Skeletal muscle tissue (tissue), 4 donors: ENCODE data around the gene ELOA. TPM values are rescaled to one million over a fixed set of nuclear protein-coding genes. Genes with fewer than 3 reads are reported as not detected.
"Not testable (repeated sequence)": the region's sequence is repeated elsewhere in the genome, so short reads cannot be mapped to it uniquely, and the experiment has no call there.

Experiments used
- H3K27ac ChIP-seq: one replicate; pipeline ENCODE4 v1.7.0; 2013; ENCODE audit warnings: mild to moderate bottlenecking, low read depth, low read length, inconsistent platforms
- H3K27me3 ChIP-seq, 3 donors: one replicate each; pipeline ENCODE4 v1.7.0; 2013; ENCODE audit warnings: low read length in 3 of 3; ENCODE audit not compliant: control insufficient read depth in 3 of 3, insufficient read depth in 3 of 3
- H3K36me3 ChIP-seq, 3 donors: one replicate each; pipeline ENCODE4 v1.7.0; 2013; ENCODE audit warnings: low read length in 3 of 3; ENCODE audit not compliant: control insufficient read depth in 3 of 3, insufficient read depth in 3 of 3
- H3K4me1 ChIP-seq, 3 donors: one replicate each; pipeline ENCODE4 v1.7.0; 2013; ENCODE audit warnings: low read length in 3 of 3, mild to moderate bottlenecking in 3 of 3; ENCODE audit not compliant: control insufficient read depth in 3 of 3, insufficient read depth in 3 of 3
- H3K4me3 ChIP-seq, 3 donors: one replicate each; pipeline ENCODE4 v1.7.0; 2013; ENCODE audit warnings: low read length in 3 of 3
- H3K9ac ChIP-seq, 3 donors: one replicate each; pipeline ENCODE4 v1.7.0; 2013; ENCODE audit warnings: low read length in 3 of 3, mild to moderate bottlenecking in 3 of 3, moderate library complexity in 2 of 3, low read depth in 1 of 3
- H3K9me3 ChIP-seq, 3 donors: one replicate each; pipeline ENCODE4 v1.7.0; 2013; ENCODE audit warnings: low read length in 3 of 3; ENCODE audit not compliant: control insufficient read depth in 3 of 3
- total RNA-seq: library from RNA; depleted of rRNA; stranded (reverse); fragments of >200 nt; gene quantifications from one replicate; pipeline ENCODE4 v1.2.3, GENCODE V29; 2014
- donor health status: Osteomylitis.

Gene ELOA
- total RNA-seq, 1 donor from 2014 or later, result 14.1 TPM

DNA sequence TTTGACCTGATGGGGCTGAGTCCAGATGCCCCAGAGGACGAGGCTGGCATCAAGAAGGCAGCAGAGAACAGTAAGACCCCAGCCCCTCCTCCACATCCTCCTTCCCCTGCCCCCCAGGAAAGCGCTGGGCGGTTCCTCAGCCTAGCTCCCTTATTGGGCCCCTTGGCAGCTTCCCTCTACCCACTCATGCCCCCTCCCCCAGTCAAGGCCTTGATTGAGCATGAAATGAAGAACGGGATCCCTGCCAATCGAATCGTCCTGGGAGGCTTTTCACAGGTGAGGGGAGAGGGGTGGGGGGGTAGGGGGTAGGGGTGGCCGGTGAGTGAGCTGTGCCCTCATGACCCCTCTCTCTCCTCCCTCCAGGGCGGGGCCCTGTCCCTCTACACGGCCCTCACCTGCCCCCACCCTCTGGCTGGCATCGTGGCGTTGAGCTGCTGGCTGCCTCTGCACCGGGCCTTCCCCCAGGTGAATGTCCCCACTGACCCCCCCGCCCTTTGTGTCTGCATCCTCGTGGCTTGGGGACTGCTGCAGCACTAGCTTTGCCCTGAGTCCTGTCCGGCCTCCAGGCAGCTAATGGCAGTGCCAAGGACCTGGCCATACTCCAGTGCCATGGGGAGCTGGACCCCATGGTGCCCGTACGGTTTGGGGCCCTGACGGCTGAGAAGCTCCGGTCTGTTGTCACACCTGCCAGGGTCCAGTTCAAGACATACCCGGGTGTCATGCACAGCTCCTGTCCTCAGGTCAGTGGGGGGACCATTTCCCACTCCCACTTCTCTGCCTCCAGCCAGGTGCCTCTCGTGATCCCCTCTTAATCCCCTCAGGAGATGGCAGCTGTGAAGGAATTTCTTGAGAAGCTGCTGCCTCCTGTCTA lies 50.8 kb downstream of the ELOA start:
- Histone ChIP-seq H3K9ac (no peak overlapping the region), H3K36me3 (peaks cover 16 to 19% (median 17%) of the 10 kb centered on the region in 3 donors), H3K27me3 (no peaks in the 10 kb centered on the region), H3K4me1 (peaks cover 32 to 46% (median 36%) of the 10 kb centered on the region in 3 donors), H3K9me3 (no peaks in the 10 kb centered on the region), H3K4me3 (no peak overlapping the region), H3K27ac (no peak overlapping the region)

DNA sequence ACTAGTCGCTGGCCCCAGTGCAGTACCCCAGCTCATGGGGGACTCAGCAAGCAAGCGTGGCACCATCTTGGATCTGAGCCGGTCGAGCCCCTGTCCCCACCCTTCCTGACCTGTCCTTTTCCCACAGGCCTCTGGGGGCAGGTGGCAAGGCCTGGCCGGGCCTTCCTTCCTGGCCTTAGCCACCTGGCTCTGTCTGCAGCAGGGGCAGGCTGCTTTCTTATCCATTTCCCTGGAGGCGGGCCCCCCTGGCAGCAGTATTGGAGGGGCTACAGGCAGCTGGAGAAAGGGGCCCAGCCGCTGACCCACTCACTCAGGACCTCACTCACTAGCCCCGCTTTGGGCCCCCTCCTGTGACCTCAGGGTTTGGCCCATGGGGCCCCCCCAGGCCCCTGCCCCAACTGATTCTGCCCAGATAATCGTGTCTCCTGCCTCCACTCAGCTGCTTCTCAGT lies 51.5 kb downstream of the ELOA start:
- H3K4me3 ChIP-seq, H3K9me3 ChIP-seq, H3K27ac ChIP-seq, H3K27me3 ChIP-seq, H3K9ac ChIP-seq: not testable (repeated sequence)
- Histone ChIP-seq H3K4me1 (peaks cover 37 to 53% (median 43%) of the 10 kb centered on the region in 3 donors), H3K36me3 (peaks cover 15 to 19% (median 17%) of the 10 kb centered on the region in 3 donors)

DNA sequence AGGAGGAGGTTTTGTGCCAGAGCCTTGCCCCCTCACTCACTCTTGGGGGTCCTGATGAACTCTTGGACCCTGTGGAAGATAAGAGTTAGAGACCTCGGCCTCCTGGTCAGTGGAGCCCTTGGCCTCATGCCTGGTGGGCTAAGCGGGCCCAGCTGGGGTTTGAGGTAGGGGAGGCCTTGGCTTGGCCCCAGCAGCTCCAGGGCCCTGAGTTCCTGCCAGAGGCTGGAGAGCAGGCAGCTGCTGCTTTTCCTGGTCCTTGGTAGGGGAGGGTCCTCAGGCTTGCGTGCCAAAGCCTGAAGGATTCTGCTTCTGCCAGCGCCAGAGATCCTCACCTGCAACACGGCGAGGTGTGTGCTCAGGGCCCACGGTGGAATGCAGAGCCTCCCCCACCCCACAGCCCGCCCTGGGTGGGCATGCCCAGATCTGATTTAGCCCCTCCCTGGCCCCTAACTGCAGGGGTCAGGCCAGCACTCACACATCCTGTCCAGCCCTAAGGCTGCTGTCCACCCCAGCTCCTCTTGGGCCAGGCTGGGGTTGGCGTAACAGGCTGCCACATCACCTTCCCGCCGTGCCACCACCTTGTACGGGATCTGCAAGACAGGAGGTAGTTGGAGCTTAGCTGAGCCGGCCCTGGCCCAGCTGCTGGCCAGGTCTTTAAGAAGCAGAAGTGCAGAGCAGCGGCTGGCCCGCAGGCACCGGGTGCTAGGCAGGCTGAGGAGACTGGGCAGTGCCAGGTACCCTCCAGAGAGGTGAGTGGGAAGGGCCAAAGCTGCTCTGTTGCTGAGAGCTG lies 52.6 kb downstream of the ELOA start:
- no peaks in the 10 kb centered on the region for H3K9me3 ChIP-seq
- peaks cover 33 to 46% (median 37%) of the 10 kb centered on the region in 3 donors for H3K4me1 ChIP-seq
- no peaks in the 10 kb centered on the region for H3K27me3 ChIP-seq
- H3K4me3 ChIP-seq, result no peak overlapping the region
- no peak overlapping the region for H3K9ac ChIP-seq
- no peak overlapping the region for H3K27ac ChIP-seq
- peaks cover 15 to 19% (median 17%) of the 10 kb centered on the region in 3 donors for H3K36me3 ChIP-seq

DNA sequence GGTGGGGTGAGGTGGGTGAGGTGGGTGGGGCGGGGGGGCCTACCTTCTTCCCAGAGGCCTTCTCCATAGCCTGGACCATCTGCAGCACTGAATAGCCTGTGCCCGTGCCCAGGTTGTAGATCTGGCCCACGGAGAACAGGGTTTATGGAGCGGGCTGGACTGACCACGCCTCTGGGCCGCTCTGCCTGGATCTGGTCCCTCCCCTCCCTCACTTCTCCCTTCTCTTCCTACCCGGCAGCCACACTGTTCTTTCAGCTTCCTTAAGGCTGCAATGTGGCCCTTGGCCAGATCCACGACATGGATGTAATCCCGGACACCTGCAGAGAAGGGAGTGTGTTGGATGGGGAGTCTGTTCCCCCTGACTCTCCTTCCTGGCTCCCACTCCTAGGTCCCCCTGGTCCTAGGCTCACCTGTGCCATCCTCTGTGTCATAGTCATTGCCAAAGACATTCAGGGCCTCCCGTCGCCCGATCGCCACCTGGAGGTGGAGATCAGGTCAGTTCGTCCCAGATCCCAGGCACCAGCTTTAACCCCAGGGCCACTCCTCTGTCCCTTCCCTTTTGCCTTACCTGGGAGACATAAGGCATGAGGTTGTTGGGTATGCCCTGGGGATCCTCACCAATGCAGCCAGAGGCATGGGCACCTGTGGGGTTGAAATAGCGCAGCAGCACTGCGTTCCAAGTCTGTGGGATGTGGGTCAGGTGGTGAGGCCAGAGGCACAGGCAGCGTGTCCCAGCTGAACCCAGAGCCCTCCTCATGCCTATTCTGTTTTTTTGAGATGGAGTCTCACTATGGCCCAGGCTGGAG lies 53.4 kb downstream of the ELOA start:
- Histone ChIP-seq H3K9ac (no peak overlapping the region), H3K9me3 (no peaks in the 10 kb centered on the region), H3K36me3 (peaks cover 15 to 19% (median 17%) of the 10 kb centered on the region in 3 donors), H3K27me3 (no peaks in the 10 kb centered on the region), H3K27ac (no peak overlapping the region), H3K4me3 (no peak overlapping the region), H3K4me1 (peaks cover 35 to 51% (median 42%) of the 10 kb centered on the region in 3 donors)

DNA sequence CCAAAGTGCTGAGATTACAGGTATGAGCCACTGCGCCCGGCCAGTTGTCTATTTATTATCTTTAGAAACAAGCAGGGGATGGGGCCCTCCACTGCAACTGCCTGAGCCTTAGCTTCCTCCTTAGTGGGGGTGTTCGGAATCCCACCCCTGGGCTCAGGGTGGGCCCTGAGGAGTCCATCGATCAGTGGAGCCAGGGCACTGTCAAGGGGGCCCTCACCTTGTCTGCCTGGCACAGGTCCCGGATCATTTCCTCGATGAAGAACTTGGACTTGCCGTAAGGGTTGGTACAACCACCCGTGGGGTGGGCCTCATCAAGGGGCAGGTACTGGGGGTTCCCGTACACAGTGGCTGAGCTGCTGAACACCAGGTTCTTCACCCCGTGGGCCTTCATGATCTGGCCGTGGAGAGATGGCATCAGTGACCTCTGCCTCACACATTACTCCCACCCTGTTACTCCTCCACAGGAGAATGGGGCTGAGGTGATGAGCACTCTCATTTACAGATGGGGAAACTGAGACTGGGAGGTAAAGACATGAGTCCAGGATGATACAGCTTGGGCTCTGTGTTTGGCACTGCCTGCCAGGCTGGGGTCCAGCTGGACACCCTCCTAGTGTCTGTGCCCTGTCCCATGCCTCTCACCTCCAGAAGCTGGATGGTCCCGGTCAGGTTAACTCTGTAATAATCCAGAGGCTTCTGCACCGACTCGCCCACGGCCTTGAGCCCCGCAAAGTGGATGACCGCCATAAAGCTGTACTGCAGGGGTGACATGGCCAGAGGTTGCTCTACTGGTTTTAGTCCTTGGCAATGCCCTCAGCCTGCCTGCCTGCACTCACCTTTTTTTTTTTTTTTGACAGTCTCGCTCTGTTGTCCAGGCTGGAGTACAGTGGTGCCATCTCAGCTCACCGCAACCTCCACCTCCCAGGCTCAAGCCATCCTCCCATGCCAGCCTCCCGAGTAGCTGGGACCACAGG lies 54.5 kb downstream of the ELOA start:
- peaks cover 15 to 22% (median 19%) of the 10 kb centered on the region in 3 donors for H3K36me3 ChIP-seq
- no peaks in the 10 kb centered on the region for H3K27me3 ChIP-seq
- H3K4me3 ChIP-seq, result no peak overlapping the region
- no peak overlapping the region for H3K9ac ChIP-seq
- no peak overlapping the region for H3K27ac ChIP-seq
- H3K4me1 ChIP-seq, result peaks cover 25 to 46% (median 33%) of the 10 kb centered on the region in 3 donors
- no peaks in the 10 kb centered on the region for H3K9me3 ChIP-seq

DNA sequence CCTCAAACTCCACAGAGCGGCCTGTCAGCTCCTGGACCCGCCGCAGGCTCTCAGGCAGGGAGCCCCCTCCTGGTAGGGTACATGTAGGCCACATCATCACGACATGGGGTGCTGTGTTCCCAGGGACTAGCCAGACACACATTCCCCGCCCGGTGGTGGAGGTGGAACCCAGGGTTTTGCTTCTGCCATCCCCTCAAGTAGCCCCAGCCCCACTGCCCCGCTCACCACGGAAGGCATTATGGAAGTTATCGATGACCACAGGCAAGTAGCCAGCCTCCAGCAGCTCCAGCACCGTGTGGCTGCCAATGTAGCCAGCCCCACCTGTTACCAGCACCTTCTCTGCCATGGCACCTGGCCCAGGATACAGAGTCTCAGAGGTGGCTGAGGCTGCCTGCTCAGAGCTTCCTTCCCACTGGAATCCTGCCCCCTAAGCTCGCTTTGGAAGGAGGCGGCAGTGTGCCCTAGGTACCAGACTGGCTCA lies 55.4 kb downstream of the ELOA start:
- H3K9me3 ChIP-seq, result no peaks in the 10 kb centered on the region
- H3K27ac ChIP-seq, result peak overlapping the region; percentile 88
- peak overlapping the region in 1 of 3 donors; percentile 85 for H3K9ac ChIP-seq
- H3K27me3 ChIP-seq, result no peaks in the 10 kb centered on the region
- peaks cover 19 to 37% (median 25%) of the 10 kb centered on the region in 3 donors for H3K4me1 ChIP-seq
- H3K4me3 ChIP-seq, result no peak overlapping the region
- peaks cover 9 to 23% (median 20%) of the 10 kb centered on the region in 3 donors for H3K36me3 ChIP-seq

DNA sequence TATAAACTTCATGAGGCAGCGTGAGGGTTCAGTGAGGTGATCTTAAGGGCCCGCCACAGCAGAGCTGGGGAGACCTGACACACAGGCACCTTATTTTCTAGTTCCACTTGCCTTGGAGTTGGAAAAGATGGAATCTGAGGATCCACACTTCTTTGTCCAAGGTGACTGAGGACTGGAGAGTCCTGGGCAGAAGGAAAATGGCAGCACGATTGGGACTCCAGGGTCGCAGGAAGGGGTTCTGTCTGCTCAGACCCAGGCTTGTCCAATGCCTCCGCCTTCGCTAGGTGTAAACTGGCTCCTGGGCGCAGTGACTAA lies 55.9 kb downstream of the ELOA start:
- H3K27ac ChIP-seq, result peak overlapping the region; percentile 88
- H3K9me3 ChIP-seq, result no peaks in the 10 kb centered on the region
- peaks cover 12 to 25% (median 23%) of the 10 kb centered on the region in 3 donors for H3K36me3 ChIP-seq
- H3K9ac ChIP-seq, result peak overlapping the region in 2 of 3 donors; percentile 85
- no peaks in the 10 kb centered on the region for H3K27me3 ChIP-seq
- peak overlapping the region; percentile 76 to 90 (median 87) for H3K4me3 ChIP-seq
- peaks cover 19 to 37% (median 25%) of the 10 kb centered on the region in 3 donors for H3K4me1 ChIP-seq

DNA sequence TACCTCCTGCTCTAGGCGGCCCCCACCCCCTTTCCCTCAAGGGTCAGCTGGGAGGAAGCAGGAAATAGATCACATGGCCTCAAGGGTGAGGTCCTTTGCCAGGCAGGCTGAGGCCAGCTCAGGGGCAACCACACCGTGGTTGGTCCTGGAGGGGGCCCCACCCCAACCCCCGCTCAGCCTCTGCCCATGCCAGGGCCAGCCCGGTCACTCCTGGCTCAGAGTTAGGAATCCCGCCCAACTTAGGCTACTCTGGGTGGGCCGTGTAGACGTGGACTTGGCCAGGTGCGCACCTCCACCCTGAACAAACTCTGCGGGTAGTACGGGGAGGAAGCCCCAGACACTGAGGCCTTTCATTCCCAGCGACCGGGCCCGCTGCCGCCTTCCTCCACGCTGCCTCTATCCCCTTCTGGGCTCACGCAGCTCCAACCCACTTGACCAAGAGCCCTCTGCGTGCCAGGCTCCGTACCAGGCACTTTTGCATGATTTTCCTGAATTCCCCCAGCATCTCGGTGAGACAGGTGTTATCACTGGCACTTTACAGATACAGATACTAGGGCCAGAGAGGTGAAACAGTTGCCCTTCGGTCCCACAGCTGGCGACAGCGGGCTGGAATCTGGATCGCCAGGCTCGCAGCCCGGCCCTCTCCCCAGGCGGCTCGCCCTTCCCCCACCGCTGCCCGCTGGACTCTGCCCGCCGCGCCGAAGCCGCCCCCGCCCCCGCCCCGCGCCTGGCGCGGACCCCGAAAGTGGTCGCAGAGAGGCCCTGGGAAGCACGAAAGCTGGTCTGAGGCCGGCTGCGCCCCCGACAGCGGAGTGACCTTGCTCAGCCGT lies 56.5 kb downstream of the ELOA start:
- Histone ChIP-seq H3K27me3 (no peaks in the 10 kb centered on the region), H3K36me3 (peaks cover 12 to 29% (median 27%) of the 10 kb centered on the region in 3 donors)

More for the DNA sequence above, 56.5 kb downstream of the ELOA start:
- Histone ChIP-seq H3K4me3 (peak overlapping the region; percentile 76 to 90 (median 87)), H3K27ac (peak overlapping the region; percentile 88), H3K9ac (peak overlapping the region; percentile 79 to 85 (median 85)), H3K9me3 (no peaks in the 10 kb centered on the region), H3K4me1 (peaks cover 19 to 37% (median 25%) of the 10 kb centered on the region in 3 donors)
